T follicular helper cell (primary cell): ENCODE data around the gene RACK1.

ENCODE experiments used
- DNase-seq: peaks from one replicate; pipeline ENCODE4 v3.0.0-alpha.2; 2020; ENCODE audit warnings: low read depth

Gene RACK1

GRCh38 chr5:181233801-181234454 is 9.8 kb downstream of the RACK1 start:
- no peak for DNase-seq

GRCh38 chr5:181233088-181233800 is 10.5 kb downstream of the RACK1 start:
- DNase-seq = no peak

- DNase-seq = no peak
These were observed 11.1 kb downstream of the RACK1 start for GRCh38 chr5:181232593-181232992.

- no peak for DNase-seq
These were observed 12.3 kb downstream of the RACK1 start for GRCh38 chr5:181231432-181231831.

GRCh38 chr5:181230551-181230950 is 13.2 kb downstream of the RACK1 start:
- no peak for DNase-seq

- no peak for DNase-seq
These were observed 13.7 kb downstream of the RACK1 start for GRCh38 chr5:181229996-181230395.

GRCh38 chr5:181224390-181225229 is 19.1 kb downstream of the RACK1 start:
- no peak for DNase-seq

- no peak for DNase-seq
These were observed 19.8 kb downstream of the RACK1 start for GRCh38 chr5:181223729-181224389.

- DNase-seq = peak; percentile 93
These were observed 20.5 kb downstream of the RACK1 start, which contains the start of gene TRIM41 for GRCh38 chr5:181223058-181223728. TSS of gene TRIM41 (plus strand) at chr5:181223281. CDS start at chr5:181224000, 719 bp downstream.

GRCh38 chr5:181222630-181223057 is 21.1 kb downstream of the RACK1 start:
- DNase-seq = no peak

GRCh38 chr5:181221792-181222629 is 21.7 kb downstream of the RACK1 start:
- DNase-seq = peak; percentile 94

GRCh38 chr5:181221105-181221791 is 22.5 kb downstream of the RACK1 start:
- DNase-seq = peak; percentile 52

GRCh38 chr5:181220178-181220515 is 23.6 kb downstream of the RACK1 start:
- DNase-seq = no peak

GRCh38 chr5:181219262-181220177 is 24.2 kb downstream of the RACK1 start:
- DNase-seq = no peak

GRCh38 chr5:181218795-181219124 is 24.9 kb downstream of the RACK1 start:
- DNase-seq = no peak

- peak; percentile 21 for DNase-seq
These were observed 26.0 kb downstream of the RACK1 start for GRCh38 chr5:181217803-181218062.

GRCh38 chr5:181217111-181217802 is 26.4 kb downstream of the RACK1 start:
- peak; percentile 59 for DNase-seq
